GM13976 (cell line): Measurements from ENCODE around the gene FNDC3B.

Source experiments
- DNase-seq: peaks from one replicate; pipeline ENCODE4 v3.0.0; 2012; ENCODE audit warnings: low spot score
- CTCF ChIP-seq: IDR thresholded peaks from 2 replicates; pipeline ENCODE4 v1.5.1; 2012; ENCODE audit warnings: borderline replicate concordance, mild to moderate bottlenecking; ENCODE audit not compliant: insufficient read depth; ENCODE audit errors: extremely low read depth, missing control alignments, control extremely low read depth
- in situ Hi-C: fragments of 300-500 bp; cut with MboI; formaldehyde crosslinking; loops from one replicate; pipeline ENCODE4 v1.12.0; 2022; ENCODE audit warnings: low sequenced_read_pairs, mixed read lengths, inconsistent platforms; ENCODE audit not compliant: unreplicated experiment

The FNDC3B gene

GRCh38 chr3:172320468-172320867 is 281.1 kb downstream of the FNDC3B start:
- no peak for TF ChIP-seq CTCF
- in situ Hi-C loops: no loop called here
- DNase-seq: no peak

GRCh38 chr3:172321035-172321434 is 281.7 kb downstream of the FNDC3B start:
- DNase-seq: peak; percentile 59
- in situ Hi-C loops: no loop called here
- TF ChIP-seq CTCF: no peak

DNA sequence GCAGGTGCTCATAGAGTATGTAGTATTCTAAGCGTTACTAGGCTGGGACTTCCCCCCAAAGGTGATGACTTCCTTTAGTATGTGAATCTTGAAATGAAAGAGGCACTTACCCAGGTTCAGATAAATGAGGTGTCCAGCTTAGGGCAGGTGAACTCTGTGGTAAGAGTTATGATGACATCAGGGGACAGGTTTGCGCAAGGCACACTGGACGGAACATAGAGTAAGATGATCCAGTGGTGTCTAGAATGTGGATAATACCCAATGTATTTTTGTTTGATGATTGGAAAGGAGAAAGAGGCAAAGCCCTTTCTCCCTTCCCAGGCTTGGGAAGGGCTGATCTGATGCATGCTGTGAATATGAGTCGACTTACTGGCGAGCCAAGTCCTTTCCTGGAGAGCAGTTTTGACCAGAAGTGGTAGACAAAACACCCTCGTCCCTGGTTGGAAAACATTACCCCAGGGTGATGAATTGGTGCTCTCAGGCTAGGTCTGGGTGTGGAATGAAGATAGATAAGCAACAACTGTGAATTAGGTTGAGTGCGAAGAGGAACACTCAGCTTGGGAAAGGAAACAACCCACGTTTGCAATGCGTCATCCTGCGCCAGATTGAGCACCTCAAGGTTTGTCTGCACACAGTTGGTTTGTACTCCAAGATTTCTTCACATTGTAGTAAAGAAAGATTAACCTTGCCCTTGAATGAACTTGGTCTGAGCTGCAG is 284.7 kb downstream of the FNDC3B start:
- in situ Hi-C loops: no loop called here
- TF ChIP-seq CTCF: no peak

DNA sequence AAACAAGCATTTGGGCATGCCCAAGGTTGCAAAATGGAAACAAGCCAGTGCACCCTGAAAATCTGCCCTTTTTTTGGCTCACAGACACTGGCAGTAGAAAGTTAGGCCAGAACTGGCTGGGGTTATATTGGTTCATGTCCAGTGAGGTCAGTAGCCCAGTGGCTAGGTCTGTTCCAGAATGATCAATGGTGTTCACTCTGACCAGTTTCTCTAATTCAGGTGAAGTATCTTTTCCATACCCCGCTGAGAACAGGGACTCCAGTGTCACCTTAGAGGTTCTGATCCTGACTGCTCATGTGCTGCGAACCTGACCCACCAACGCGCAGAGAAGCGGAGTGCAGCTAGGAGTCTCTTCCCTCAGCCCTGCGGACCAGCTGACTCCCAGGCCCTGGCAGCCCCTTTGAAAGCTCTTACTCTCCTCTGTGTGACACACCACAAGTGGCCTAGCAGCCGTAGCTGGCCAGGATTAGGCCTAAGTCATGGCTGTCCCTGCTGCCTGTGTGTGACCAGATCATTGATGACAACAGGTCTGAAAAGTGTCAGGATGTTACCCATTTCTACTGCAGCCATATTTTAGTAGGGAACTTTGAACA is 285.3 kb downstream of the FNDC3B start:
- in situ Hi-C loops: loop anchor here (25.0 kb wide), 1 partner anchor 662 kb away; no protein-coding TSS in a partner anchor
- no peak for TF ChIP-seq CTCF
- no peak for DNase-seq

More for the DNA sequence above, 284.7 kb downstream of the FNDC3B start:
- DNase-seq: peak; percentile 22

DNA sequence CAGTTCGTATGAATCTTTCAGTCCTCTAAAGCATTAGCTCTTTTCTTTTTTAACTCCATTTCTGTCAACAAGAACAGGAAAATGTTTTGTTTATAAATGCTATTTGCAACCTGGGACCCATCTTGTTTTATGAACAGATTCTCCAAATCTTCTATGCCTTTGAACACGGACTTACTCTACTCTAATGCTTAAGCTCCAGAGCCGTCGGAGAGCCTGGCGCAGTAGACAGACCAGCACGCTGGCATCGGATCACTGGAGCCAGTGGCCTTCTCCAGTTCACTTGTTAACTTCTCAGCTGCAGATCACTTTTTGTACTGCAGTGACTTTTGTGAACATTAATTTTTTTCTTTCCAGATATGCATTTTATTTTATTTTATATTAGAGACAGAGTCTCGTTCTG is 286.1 kb downstream of the FNDC3B start:
- no peak for TF ChIP-seq CTCF
- in situ Hi-C loops: loop anchor here (25.0 kb wide), 1 partner anchor 663 kb away; no protein-coding TSS in a partner anchor
- DNase-seq: no peak

DNA sequence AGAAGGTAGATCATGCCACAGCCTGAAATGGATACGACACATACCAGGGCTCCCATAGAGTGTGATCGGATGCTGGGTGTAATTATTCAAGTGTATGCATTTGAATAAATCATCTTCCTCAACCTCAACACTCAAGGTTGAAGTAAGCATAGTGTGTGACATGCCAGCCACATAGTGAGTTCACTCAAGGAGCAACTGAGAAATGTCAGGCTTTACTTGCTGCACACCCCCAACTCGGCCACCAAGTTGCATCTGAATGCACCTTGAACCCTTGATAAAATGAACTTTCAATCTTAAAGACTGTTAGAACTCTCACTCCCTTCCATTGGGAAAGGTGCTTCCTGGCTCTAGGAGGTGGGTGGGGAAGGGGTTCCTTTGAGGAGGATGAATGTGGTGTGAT is 287.6 kb downstream of the FNDC3B start:
- no peak for TF ChIP-seq CTCF
- no peak for DNase-seq
- in situ Hi-C loops: loop anchor here (25.0 kb wide), 1 partner anchor 665 kb away; no protein-coding TSS in a partner anchor

- in situ Hi-C loops: loop anchor here (25.0 kb wide), 1 partner anchor 666 kb away; no protein-coding TSS in a partner anchor
- DNase-seq: no peak
- no peak for TF ChIP-seq CTCF
Observed at GRCh38 chr3:172328282-172328681, 288.9 kb downstream of the FNDC3B start.
